Mesenchymal stem cell (in vitro differentiated cells and primary cell): Measurements from ENCODE around the gene ZNF212.
A peak's percentile ranks its signal among the peaks of the same experiment; 100 is the strongest.

Experiments
- DNase-seq: peaks from one replicate; pipeline ENCODE4 v3.0.0-alpha.2; 2013
- H2AFZ ChIP-seq: one replicate; pipeline ENCODE4 v1.6.1; 2013; ENCODE audit warnings: low read depth, mild to moderate bottlenecking, control low read depth, inconsistent platforms, low read length, moderate library complexity
- H2AK5ac ChIP-seq: 2 replicates; pipeline ENCODE4 v1.6.1; 2013; ENCODE audit warnings: low read length, moderate library complexity, mild to moderate bottlenecking, inconsistent platforms; ENCODE audit not compliant: severe bottlenecking
- H2BK120ac ChIP-seq: one replicate; pipeline ENCODE4 v1.6.1; 2013; ENCODE audit warnings: low read depth, mild to moderate bottlenecking, inconsistent platforms, low read length, moderate library complexity
- H2BK12ac ChIP-seq, 2 experiments: one replicate each; pipeline ENCODE4 v1.6.1; 2013; ENCODE audit warnings: inconsistent platforms in 2 of 2, low read length in 2 of 2, mild to moderate bottlenecking in 2 of 2, moderate library complexity in 2 of 2, control low read depth in 1 of 2
- H2BK15ac ChIP-seq: one replicate; pipeline ENCODE4 v1.6.1; 2013; ENCODE audit warnings: mild to moderate bottlenecking, low read depth, inconsistent platforms; ENCODE audit not compliant: poor library complexity, severe bottlenecking
- H2BK5ac ChIP-seq: 2 replicates; pipeline ENCODE4 v1.6.1; 2013; ENCODE audit warnings: low read depth, mild to moderate bottlenecking, low read length, control low read depth, inconsistent platforms; ENCODE audit not compliant: poor library complexity, severe bottlenecking
- H3K14ac ChIP-seq, 2 experiments: one replicate each; pipeline ENCODE4 v1.6.1; 2013; ENCODE audit warnings: inconsistent platforms in 2 of 2, low read length in 2 of 2, control low read depth in 1 of 2, mild to moderate bottlenecking in 1 of 2, moderate library complexity in 1 of 2
- H3K18ac ChIP-seq, 2 experiments: one replicate each; pipeline ENCODE4 v1.6.1; 2013; ENCODE audit warnings: inconsistent platforms in 2 of 2, low read length in 2 of 2, control low read depth in 1 of 2, low read depth in 1 of 2, mild to moderate bottlenecking in 1 of 2
- H3K23ac ChIP-seq, 2 experiments: one replicate each; pipeline ENCODE4 v1.6.1; 2013; ENCODE audit warnings: inconsistent platforms in 2 of 2, low read length in 2 of 2, mild to moderate bottlenecking in 2 of 2, moderate library complexity in 2 of 2, control low read depth in 1 of 2
- H3K27ac ChIP-seq: 2 replicates; pipeline ENCODE4 v1.5.1; 2013; ENCODE audit warnings: mild to moderate bottlenecking, moderate library complexity, low read length, control low read depth, inconsistent platforms; ENCODE audit not compliant: poor library complexity, severe bottlenecking
- H3K27me3 ChIP-seq, 2 experiments: 2 replicates each; pipeline versions ENCODE4 v1.6.1 to v1.7.0; 2013; ENCODE audit warnings: low read length in 2 of 2, mild to moderate bottlenecking in 2 of 2, moderate library complexity in 2 of 2, control low read depth in 1 of 2, inconsistent platforms in 1 of 2; ENCODE audit not compliant: control insufficient read depth in 1 of 2, insufficient read depth in 1 of 2
- H3K36me3 ChIP-seq, 2 experiments: 2 replicates each; pipeline versions ENCODE4 v1.6.1 to v1.7.0; 2013; ENCODE audit warnings: low read length in 2 of 2, control low read depth in 1 of 2, inconsistent platforms in 1 of 2, low read depth in 1 of 2, mild to moderate bottlenecking in 1 of 2; ENCODE audit not compliant: insufficient read depth in 2 of 2, control insufficient read depth in 1 of 2
- H3K4ac ChIP-seq, 2 experiments: one replicate each; pipeline ENCODE4 v1.6.1; 2013; ENCODE audit warnings: inconsistent platforms in 2 of 2, low read length in 2 of 2, mild to moderate bottlenecking in 2 of 2, moderate library complexity in 2 of 2, control low read depth in 1 of 2, low read depth in 1 of 2
- H3K4me1 ChIP-seq: 2 replicates; pipeline ENCODE4 v1.6.1; 2013; ENCODE audit warnings: low read depth, low read length, control low read depth; ENCODE audit not compliant: control insufficient read depth, insufficient read depth
- H3K4me2 ChIP-seq: 2 replicates; pipeline ENCODE4 v1.6.1; 2013; ENCODE audit warnings: low read length, mild to moderate bottlenecking, inconsistent platforms; ENCODE audit not compliant: poor library complexity, severe bottlenecking
- H3K4me3 ChIP-seq, 2 experiments: 2 replicates each; pipeline versions ENCODE4 v1.5.1 to v1.7.0; 2013; ENCODE audit warnings: low read length in 2 of 2, mild to moderate bottlenecking in 2 of 2, control low read depth in 1 of 2, low read depth in 1 of 2; ENCODE audit not compliant: insufficient read depth in 1 of 2
- H3K79me1 ChIP-seq: replicated peaks from 2 replicates; pipeline ENCODE4 v1.6.1; 2013; ENCODE audit warnings: mild to moderate bottlenecking, control low read depth, low read length, inconsistent platforms; ENCODE audit not compliant: poor library complexity, severe bottlenecking
- H3K9ac ChIP-seq: 2 replicates; pipeline ENCODE4 v1.7.0; 2013; ENCODE audit warnings: mild to moderate bottlenecking, low read length, moderate library complexity
- H3K9me3 ChIP-seq: 2 replicates; pipeline ENCODE4 v1.7.0; 2013; ENCODE audit warnings: mild to moderate bottlenecking, low read length; ENCODE audit not compliant: control insufficient read depth
- H4K8ac ChIP-seq: one replicate; pipeline ENCODE4 v1.6.1; 2013; ENCODE audit warnings: inconsistent platforms, mild to moderate bottlenecking, low read length, moderate library complexity
- H4K91ac ChIP-seq: one replicate; pipeline ENCODE4 v1.6.1; 2013; ENCODE audit warnings: mild to moderate bottlenecking, low read length, inconsistent platforms
- WGBS: methylation state at CpG from one replicate; pipeline ENCODE4 v1.1.7; 2013; ENCODE audit warnings: mixed read lengths; 5-methylcytosine and 5-hydroxymethylcytosine counted together

Gene ZNF212

GRCh38 chr7:149223176-149223575, 16.3 kb upstream of the ZNF212 start:
- no peak overlapping the region for H2BK5ac ChIP-seq
- no peak overlapping the region for H3K18ac ChIP-seq
- no peak overlapping the region for H2AK5ac ChIP-seq
- H3K4me2 ChIP-seq = no peak overlapping the region
- H3K4me1 ChIP-seq = peaks cover 11% of the 10 kb centered on the region
- H2BK15ac ChIP-seq = no peak overlapping the region
- no peak overlapping the region for H2BK120ac ChIP-seq
- no peak for DNase-seq
- no peak overlapping the region for H3K23ac ChIP-seq
- no peaks in the 10 kb centered on the region for H3K9me3 ChIP-seq
- H3K36me3 ChIP-seq = peaks cover 59 to 71% of the 10 kb centered on the region in 2 experiments
- no peak overlapping the region for H3K27ac ChIP-seq
- no peak overlapping the region for H2AFZ ChIP-seq
- peaks cover 30% of the 10 kb centered on the region for H3K79me1 ChIP-seq
- H4K8ac ChIP-seq = no peak overlapping the region
- H2BK12ac ChIP-seq = no peak overlapping the region
- no peak overlapping the region for H3K4ac ChIP-seq
- H3K14ac ChIP-seq = no peak overlapping the region
- H3K27me3 ChIP-seq = no peaks in the 10 kb centered on the region
- no peak overlapping the region for H3K9ac ChIP-seq
- no peak overlapping the region for H4K91ac ChIP-seq
- 95% methylated on average over 8 of the region's 8 CpGs for WGBS
- H3K4me3 ChIP-seq = no peak overlapping the region

GRCh38 chr7:149223761-149224160, 15.7 kb upstream of the ZNF212 start:
- H2BK5ac ChIP-seq = no peak overlapping the region
- no peak overlapping the region for H4K8ac ChIP-seq
- no peak overlapping the region for H3K4me3 ChIP-seq
- no peak overlapping the region for H2BK15ac ChIP-seq
- no peak overlapping the region for H3K27ac ChIP-seq
- no peak overlapping the region for H3K4ac ChIP-seq
- H3K9me3 ChIP-seq = no peaks in the 10 kb centered on the region
- H3K4me2 ChIP-seq = no peak overlapping the region
- no peak for DNase-seq
- H4K91ac ChIP-seq = no peak overlapping the region
- peaks cover 25% of the 10 kb centered on the region for H3K79me1 ChIP-seq
- H2AFZ ChIP-seq = no peak overlapping the region
- no peak overlapping the region for H3K18ac ChIP-seq
- no peak overlapping the region for H3K14ac ChIP-seq
- H2AK5ac ChIP-seq = no peak overlapping the region
- peaks cover 9% of the 10 kb centered on the region for H3K4me1 ChIP-seq
- no peak overlapping the region for H3K9ac ChIP-seq
- H2BK12ac ChIP-seq = no peak overlapping the region
- 97% methylated on average over 23 of the region's 39 CpGs for WGBS
- peaks cover 53 to 66% of the 10 kb centered on the region in 2 experiments for H3K36me3 ChIP-seq
- H3K23ac ChIP-seq = no peak overlapping the region
- H3K27me3 ChIP-seq = no peaks in the 10 kb centered on the region
- no peak overlapping the region for H2BK120ac ChIP-seq

- Histone ChIP-seq H3K14ac (no peak overlapping the region), H4K8ac (no peak overlapping the region), H3K4me1 (peaks cover 10% of the 10 kb centered on the region), H2AK5ac (no peak overlapping the region), H3K18ac (no peak overlapping the region), H3K36me3 (peaks cover 47 to 65% of the 10 kb centered on the region in 2 experiments), H2BK12ac (no peak overlapping the region), H3K9me3 (no peaks in the 10 kb centered on the region), H2BK15ac (no peak overlapping the region), H3K4ac (no peak overlapping the region), H2BK5ac (no peak overlapping the region), H3K4me2 (no peak overlapping the region), H4K91ac (no peak overlapping the region), H3K23ac (peak overlapping the region in 1 of 2 experiments; percentile 73), H3K79me1 (peaks cover 21% of the 10 kb centered on the region), H2AFZ (no peak overlapping the region), H3K27me3 (no peaks in the 10 kb centered on the region), H2BK120ac (no peak overlapping the region), H3K9ac (no peak overlapping the region), H3K27ac (no peak overlapping the region), H3K4me3 (no peak overlapping the region)
- DNase-seq = no peak
- WGBS = 96% methylated on average over 37 of the region's 37 CpGs
Observed at GRCh38 chr7:149224352-149224751, 15.1 kb upstream of the ZNF212 start.

- Histone ChIP-seq H2BK15ac (no peak overlapping the region), H2BK12ac (no peak overlapping the region), H3K4me3 (no peak overlapping the region), H3K18ac (no peak overlapping the region), H2AK5ac (no peak overlapping the region), H3K27me3 (no peaks in the 10 kb centered on the region), H4K8ac (no peak overlapping the region), H3K79me1 (peaks cover 21% of the 10 kb centered on the region), H3K9ac (no peak overlapping the region), H2BK120ac (no peak overlapping the region), H3K4me2 (no peak overlapping the region), H2BK5ac (no peak overlapping the region), H3K4ac (no peak overlapping the region), H3K14ac (no peak overlapping the region), H3K4me1 (peaks cover 13% of the 10 kb centered on the region), H4K91ac (no peak overlapping the region), H3K23ac (no peak overlapping the region), H3K27ac (no peak overlapping the region), H2AFZ (no peak overlapping the region), H3K36me3 (peaks cover 44 to 61% of the 10 kb centered on the region in 2 experiments), H3K9me3 (no peaks in the 10 kb centered on the region)
- DNase-seq = no peak
- WGBS = 97% methylated on average over 19 of the region's 19 CpGs
Observed at GRCh38 chr7:149225106-149225505, 14.3 kb upstream of the ZNF212 start.
